H1 (cell line): ENCODE results near the gene CCP110. TPM values are rescaled to one million over a fixed set of nuclear protein-coding genes. Genes with fewer than 3 reads are reported as not detected.

ENCODE experiments used
- CTCF ChIA-PET: fragments of 300-600 bp; sonication (Branson Sonifier 250); formaldehyde crosslinking; loops from one replicate; lab custom pipeline; 2021; ENCODE audit not compliant: partially characterized antibody; lab: Charles Lee
- POLR2A ChIA-PET: fragments of 300-600 bp; sonication (Branson Sonifier 250); formaldehyde crosslinking; loops from one replicate; lab custom pipeline; 2021; ENCODE audit warnings: inconsistent platforms; ENCODE audit not compliant: partially characterized antibody; lab: Charles Lee
- DNase-seq, 2 experiments: peaks; one replicate each; pipeline versions ENCODE4 v3.0.0 to v3.0.0-alpha.2; 2010 to 2022; ENCODE audit warnings: low spot score in 2 of 2, low read depth in 1 of 2, mixed read lengths in 1 of 2
- FAIRE-seq: peaks from 2 replicates; lab custom pipeline; 2011; peaks lifted over from hg19 to GRCh38; lab: Jason Lieb, UNC
- H2AFZ ChIP-seq: 2 replicates; pipeline ENCODE4 v1.8.1; 2012; ENCODE audit warnings: low read length, inconsistent platforms
- H2AK5ac ChIP-seq: 2 replicates; pipeline ENCODE4 v1.6.1; 2013; ENCODE audit warnings: low read depth, low read length
- H2BK120ac ChIP-seq: replicated peaks from 2 replicates; pipeline ENCODE3; 2013; ENCODE audit warnings: low read depth, low read length, inconsistent platforms
- H2BK12ac ChIP-seq: 2 replicates; pipeline ENCODE4 v1.6.1; 2013; ENCODE audit warnings: low read depth, low read length
- H2BK15ac ChIP-seq: 2 replicates; pipeline ENCODE4 v1.6.1; 2013; ENCODE audit warnings: low read length
- H2BK20ac ChIP-seq: 2 replicates; pipeline ENCODE4 v1.6.1; 2013; ENCODE audit warnings: low read length
- H2BK5ac ChIP-seq: 2 replicates; pipeline ENCODE4 v1.6.1; 2013; ENCODE audit warnings: low read depth, low read length
- H3K14ac ChIP-seq: 2 replicates; pipeline ENCODE4 v1.6.1; 2013; ENCODE audit warnings: inconsistent platforms; ENCODE audit not compliant: insufficient read length
- H3K18ac ChIP-seq: 2 replicates; pipeline ENCODE4 v1.6.1; 2013; ENCODE audit warnings: low read length; ENCODE audit errors: extremely low read depth
- H3K23ac ChIP-seq: 2 replicates; pipeline ENCODE4 v1.6.1; 2013; ENCODE audit warnings: inconsistent platforms; ENCODE audit not compliant: insufficient read length
- H3K23me2 ChIP-seq: 2 replicates; pipeline ENCODE4 v1.6.1; 2013; ENCODE audit warnings: low read depth, low read length
- H3K27ac ChIP-seq: 2 replicates; pipeline ENCODE4 v1.6.1; 2011; ENCODE audit warnings: low read depth, low read length, inconsistent platforms
- H3K27me3 ChIP-seq, 4 experiments: replicated peaks in 1 of 4; 1 replicate in 1 of 4; 2 replicates in 3 of 4; pipeline versions ENCODE4 v1.6.1 to v1.8.1; 2011 to 2013; ENCODE audit warnings: low read length in 3 of 4, mild to moderate bottlenecking in 3 of 4, inconsistent platforms in 2 of 4, mixed read lengths in 2 of 4, moderate library complexity in 1 of 4; ENCODE audit not compliant: control insufficient read depth in 3 of 4, insufficient read depth in 3 of 4; ENCODE audit errors: extremely low read depth in 1 of 4
- H3K36me3 ChIP-seq, 4 experiments: 2 replicates each; pipeline versions ENCODE4 v1.6.1 to v1.8.1; 2011 to 2013; ENCODE audit warnings: mild to moderate bottlenecking in 4 of 4, low read length in 3 of 4, moderate library complexity in 2 of 4, control low read depth in 1 of 4, inconsistent platforms in 1 of 4; ENCODE audit not compliant: insufficient read depth in 4 of 4, control insufficient read depth in 2 of 4
- H3K4ac ChIP-seq: replicated peaks from 2 replicates; pipeline ENCODE3; 2013; ENCODE audit warnings: low read length, low read depth, mixed read lengths, inconsistent platforms; ENCODE audit not compliant: insufficient read length
- H3K4me1 ChIP-seq, 4 experiments: replicated peaks in 1 of 4; 1 replicate in 1 of 4; 2 replicates in 3 of 4; pipeline versions ENCODE4 v1.6.1 to v1.8.1; 2011 to 2013; ENCODE audit warnings: low read length in 3 of 4, inconsistent platforms in 2 of 4, mixed read lengths in 1 of 4; ENCODE audit not compliant: insufficient read depth in 4 of 4, control insufficient read depth in 3 of 4
- H3K4me2 ChIP-seq, 2 experiments: 2 replicates each; pipeline versions ENCODE4 v1.6.1 to v1.8.1; 2011 to 2013; ENCODE audit warnings: low read depth in 2 of 2, low read length in 2 of 2, control low read depth in 1 of 2, inconsistent platforms in 1 of 2, mild to moderate bottlenecking in 1 of 2; ENCODE audit not compliant: insufficient read depth in 1 of 2
- H3K4me3 ChIP-seq, 4 experiments: fragments of 200-600, 300-600 bp in 1 of 4; sonication (generic), shearing (Covaris generic), sonication (Bioruptor Twin) in 1 of 4; 2 replicates each; pipeline versions ENCODE4 v1.5.1 to v1.8.1; 2011 to 2016; ENCODE audit warnings: low read length in 4 of 4, low read depth in 3 of 4, control low read depth in 2 of 4, inconsistent platforms in 2 of 4, mild to moderate bottlenecking in 2 of 4, mixed read lengths in 1 of 4, moderate library complexity in 1 of 4; ENCODE audit not compliant: insufficient read depth in 2 of 4; ENCODE audit errors: extremely low read depth in 1 of 4
- H3K56ac ChIP-seq: replicated peaks from 2 replicates; pipeline ENCODE3; 2013; ENCODE audit warnings: low read depth, mild to moderate bottlenecking, mixed read lengths, low read length, inconsistent platforms; ENCODE audit not compliant: insufficient read length
- H3K79me1 ChIP-seq: 2 replicates; pipeline ENCODE4 v1.6.1; 2013; ENCODE audit warnings: low read depth, low read length, control low read depth
- H3K79me2 ChIP-seq, 2 experiments: 2 replicates each; pipeline versions ENCODE4 v1.6.1 to v1.8.1; 2012 to 2013; ENCODE audit warnings: low read length in 2 of 2, mild to moderate bottlenecking in 2 of 2, inconsistent platforms in 1 of 2; ENCODE audit not compliant: insufficient read depth in 2 of 2, control insufficient read depth in 1 of 2
- H3K9ac ChIP-seq, 4 experiments: replicated peaks in 1 of 4; 1 replicate in 1 of 4; 2 replicates in 3 of 4; pipeline versions ENCODE4 v1.6.1 to v1.8.1; 2011 to 2013; ENCODE audit warnings: low read depth in 3 of 4, low read length in 3 of 4, control low read depth in 2 of 4, mild to moderate bottlenecking in 2 of 4, moderate library complexity in 2 of 4, inconsistent platforms in 1 of 4; ENCODE audit errors: extremely low read depth in 1 of 4
- H3K9me3 ChIP-seq, 2 experiments: 2 replicates each; pipeline versions ENCODE4 v1.6.1 to v1.8.1; 2012 to 2013; ENCODE audit warnings: mild to moderate bottlenecking in 2 of 2, moderate library complexity in 2 of 2, control low read depth in 1 of 2, inconsistent platforms in 1 of 2, low read depth in 1 of 2, low read length in 1 of 2, mixed read lengths in 1 of 2; ENCODE audit not compliant: insufficient read depth in 2 of 2
- H4K20me1 ChIP-seq, 2 experiments: replicated peaks in 1 of 2; 2 replicates each; pipeline versions ENCODE3 to v1.8.1; 2011 to 2013; ENCODE audit warnings: inconsistent platforms in 2 of 2, low read length in 2 of 2, mild to moderate bottlenecking in 1 of 2; ENCODE audit not compliant: insufficient read depth in 2 of 2, control insufficient read depth in 1 of 2
- H4K5ac ChIP-seq: 2 replicates; pipeline ENCODE4 v1.6.1; 2013; ENCODE audit warnings: low read length, low read depth, mixed read lengths, inconsistent platforms; ENCODE audit not compliant: insufficient read length
- H4K8ac ChIP-seq: 2 replicates; pipeline ENCODE4 v1.8.0; 2013; ENCODE audit warnings: mild to moderate bottlenecking, moderate library complexity, low read length, inconsistent platforms; ENCODE audit not compliant: insufficient read depth; ENCODE audit errors: extremely low read depth
- H4K91ac ChIP-seq: replicated peaks from 2 replicates; pipeline ENCODE3; 2013; ENCODE audit warnings: low read length, mixed read lengths, inconsistent platforms; ENCODE audit not compliant: insufficient read length
- BACH1 ChIP-seq: IDR thresholded peaks from 2 replicates; pipeline ENCODE4 v1.6.1; 2012; ENCODE audit warnings: low read length, improper control_type of control experiment
- CBX8 ChIP-seq: fragments of 300-800, 300-1000 bp; sonication (generic); IDR thresholded peaks from 2 replicates; pipeline ENCODE4 v1.7.1; 2016; ENCODE audit warnings: low read depth, low read length, borderline replicate concordance
- EGR1 ChIP-seq: IDR thresholded peaks from 2 replicates; pipeline ENCODE4 v1.6.1; 2011; ENCODE audit warnings: low read depth, low read length, borderline replicate concordance
- FOSL1 ChIP-seq: IDR thresholded peaks from 2 replicates; pipeline ENCODE4 v1.6.1; 2011; ENCODE audit warnings: mild to moderate bottlenecking, low read depth, low read length, moderate library complexity; ENCODE audit not compliant: insufficient read depth
- HDAC2 ChIP-seq, 2 experiments: fragments of 300-600 bp in 1 of 2; sonication (generic) in 1 of 2; IDR thresholded peaks; 2 replicates each; pipeline ENCODE4 v1.6.1; 2011 to 2012; ENCODE audit warnings: low read depth in 2 of 2, low read length in 2 of 2, mild to moderate bottlenecking in 2 of 2, moderate library complexity in 2 of 2, borderline replicate concordance in 1 of 2, inconsistent platforms in 1 of 2
- JUN ChIP-seq: IDR thresholded peaks from 2 replicates; pipeline ENCODE4 v1.6.1; 2011; ENCODE audit warnings: low read depth, mild to moderate bottlenecking, improper control_type of control experiment, low read length
- JUND ChIP-seq: IDR thresholded peaks from 2 replicates; pipeline ENCODE4 v1.6.1; 2011; ENCODE audit warnings: mild to moderate bottlenecking, improper control_type of control experiment, low read length
- MAX ChIP-seq: IDR thresholded peaks from 2 replicates; pipeline ENCODE4 v1.6.1; 2012; ENCODE audit warnings: inconsistent platforms
- NANOG ChIP-seq: IDR thresholded peaks from 2 replicates; pipeline ENCODE4 v1.6.1; 2011; ENCODE audit warnings: low read length, low read depth, mild to moderate bottlenecking, inconsistent platforms; ENCODE audit not compliant: insufficient read depth, poor library complexity, severe bottlenecking
- PHF8 ChIP-seq: fragments of 200-600 bp; sonication (generic); conservative IDR thresholded peaks from 2 replicates; pipeline ENCODE4 v1.7.1; 2012; ENCODE audit warnings: low read depth, mild to moderate bottlenecking, inconsistent platforms, low read length, moderate library complexity
- POU5F1 ChIP-seq: IDR thresholded peaks from 2 replicates; pipeline ENCODE4 v1.6.1; 2011; ENCODE audit warnings: low read depth, mild to moderate bottlenecking, low read length, moderate library complexity
- SUZ12 ChIP-seq: fragments of 200-600 bp; sonication (generic); IDR thresholded peaks from 2 replicates; pipeline ENCODE4 v1.6.1; 2012; ENCODE audit warnings: mild to moderate bottlenecking, inconsistent platforms, low read length, moderate library complexity, mixed read lengths
- WGBS, 2 experiments: shearing (Covaris generic) in 1 of 2; methylation state at CpG; one replicate each; pipeline versions ENCODE4 v1.1.6 to v1.1.7; 2013 to 2015; ENCODE audit warnings: low lambda C conversion rate in 2 of 2, mixed read lengths in 2 of 2, inconsistent platforms in 1 of 2, low coverage in 1 of 2, missing lambda C conversion rate in 1 of 2; ENCODE audit not compliant: insufficient replicate concordance in 2 of 2, insufficient coverage in 1 of 2, insufficient read length in 1 of 2; ENCODE audit errors: extremely low coverage in 1 of 2, missing lambda C conversion rate in 1 of 2; 5-methylcytosine and 5-hydroxymethylcytosine counted together
- polyA plus RNA-seq, 7 experiments: library from polyadenylated mRNA; depleted of rRNA in 3 of 7; stranded (reverse) in 5 of 7; unstranded in 2 of 7; fragments of >200 nt in 5 of 7; fragments of 200-250 nt in 2 of 7; gene quantifications; 1 replicate in 5 of 7; 2 replicates in 1 of 7; 4 replicates in 1 of 7; pipeline versions ENCODE4 v1.2.1 to v1.2.3, GENCODE V29; 2011 to 2013; ENCODE audit warnings: missing spikeins in 2 of 7, mixed read lengths in 2 of 7
- total RNA-seq: library from RNA; stranded (reverse); fragmentation: NEBNext Ultra II Directional; extraction: Animal tissue kit (Norgen Biotek cat#: 25700); gene quantifications from 2 replicates; pipeline ENCODE4 v1.2.1, GENCODE V29; 2021

Gene CCP110
- total and polyA plus RNA-seq, 2 of the 8 experiments (the other 6 are each of a cell fraction or from before 2014, with no cell fraction given), result 3.2 to 19.8 TPM

- Histone ChIP-seq H3K27me3 (no peaks in the 10 kb centered on the region), H3K9me3 (peaks cover 4 to 8% of the 10 kb centered on the region in 2 experiments; a peak in 2 of 4 replicates), H2AFZ (no peak overlapping the region), H3K79me2 (no peaks in the 10 kb centered on the region), H3K36me3 (peaks cover 9 to 53% (median 31%) of the 10 kb centered on the region in 4 experiments), H3K4me3 (no peak overlapping the region), H3K23ac (no peak overlapping the region), H4K20me1 (no peaks in the 10 kb centered on the region), H3K4me1 (no peaks in the 10 kb centered on the region), H4K91ac (no peak overlapping the region), H2BK20ac (no peak overlapping the region), H3K4me2 (no peak overlapping the region), H3K4ac (no peak overlapping the region), H3K23me2 (no peaks in the 10 kb centered on the region), H2BK120ac (no peak overlapping the region), H3K14ac (no peak overlapping the region), H3K27ac (no peak overlapping the region), H2BK12ac (no peak overlapping the region), H3K9ac (no peak overlapping the region), H3K56ac (no peak overlapping the region), H3K79me1 (no peaks in the 10 kb centered on the region), H4K5ac (no peak overlapping the region), H2BK15ac (no peak overlapping the region), H4K8ac (no peak overlapping the region), H3K18ac (no peak overlapping the region), H2AK5ac (no peak overlapping the region), H2BK5ac (no peak overlapping the region)
- DNase-seq (no peak), FAIRE-seq (no peak)
- CTCF ChIA-PET, result interaction anchor here (1.5 kb wide), 1 partner anchor 18 kb away, joined by 3 read pairs; no protein-coding TSS in a partner anchor
- POLR2A ChIA-PET, result no interaction called here
- 91% methylated on average over 10 of the region's 10 CpGs; no CpG with 5 or more reads in 1 of the 2 experiments for WGBS, 2 experiments
- TF ChIP-seq HDAC2 (IDR thresholded peaks at IDR 0.05; ENCODE audit: borderline replicate concordance in 1 of 2, low read depth in 2 of 2, low read length in 2 of 2) (no peak), JUN (no peak), JUND (no peak), SUZ12 (no peak), MAX (no peak), POU5F1 (no peak), CBX8 (no peak), PHF8 (no peak), FOSL1 (no peak), NANOG (no peak), EGR1 (no peak), BACH1 (no peak)
These were observed 58.5 kb downstream of the CCP110 start for GRCh38 chr16:19582050-19582831.
